BE2C (cell line): ENCODE data around the gene EIF4E3.

ENCODE experiments used
- DNase-seq: peaks from one replicate; pipeline ENCODE4 v3.0.0-alpha.2; 2020
- H3K27me3 ChIP-seq: fragments of 250-450 bp; sonication (Bioruptor Pico); 2 replicates; pipeline ENCODE4 v1.5.1; 2020; ENCODE audit warnings: mild to moderate bottlenecking
- H3K36me3 ChIP-seq: fragments of 250-450 bp; sonication (Bioruptor Pico); 2 replicates; pipeline ENCODE4 v1.5.1; 2020; ENCODE audit warnings: mild to moderate bottlenecking
- H3K4me1 ChIP-seq: fragments of 250-450 bp; sonication (Bioruptor Pico); 2 replicates; pipeline ENCODE4 v1.5.1; 2020
- H3K4me3 ChIP-seq: 2 replicates; pipeline ENCODE4 v1.5.1; 2011; ENCODE audit warnings: low read depth, low read length
- H3K9me3 ChIP-seq: fragments of 250-450 bp; sonication (Bioruptor Pico); 2 replicates; pipeline ENCODE4 v1.5.1; 2020
- TF ChIP-seq, protein P1 (sequence below): IDR thresholded peaks from 2 replicates; pipeline ENCODE4 v1.5.1; 2012; ENCODE audit warnings: mild to moderate bottlenecking, low read depth, low read length

The EIF4E3 gene

DNA sequence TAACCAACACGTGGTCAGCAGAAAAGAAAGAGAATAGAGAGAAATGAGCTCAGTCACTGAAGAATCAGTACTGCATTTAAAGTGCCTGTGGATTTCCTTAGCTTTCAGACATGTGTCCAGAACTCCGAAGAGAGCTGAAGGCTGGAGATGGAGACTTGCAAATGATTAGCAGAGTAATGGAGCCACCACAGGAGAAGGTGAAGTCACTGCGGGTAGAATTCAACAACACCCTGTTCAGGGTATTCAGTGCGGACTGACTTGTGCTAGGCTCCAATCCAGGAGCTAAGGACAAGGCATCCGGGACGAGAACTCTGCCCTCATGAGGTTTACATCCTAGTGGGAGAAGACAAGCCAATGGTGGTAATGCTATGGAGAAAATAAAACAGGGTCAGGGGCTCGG lies 4.2 kb downstream of the EIF4E3 start:
- no peaks in the 10 kb centered on the region for H3K9me3 ChIP-seq
- TF ChIP-seq, protein P1, sequence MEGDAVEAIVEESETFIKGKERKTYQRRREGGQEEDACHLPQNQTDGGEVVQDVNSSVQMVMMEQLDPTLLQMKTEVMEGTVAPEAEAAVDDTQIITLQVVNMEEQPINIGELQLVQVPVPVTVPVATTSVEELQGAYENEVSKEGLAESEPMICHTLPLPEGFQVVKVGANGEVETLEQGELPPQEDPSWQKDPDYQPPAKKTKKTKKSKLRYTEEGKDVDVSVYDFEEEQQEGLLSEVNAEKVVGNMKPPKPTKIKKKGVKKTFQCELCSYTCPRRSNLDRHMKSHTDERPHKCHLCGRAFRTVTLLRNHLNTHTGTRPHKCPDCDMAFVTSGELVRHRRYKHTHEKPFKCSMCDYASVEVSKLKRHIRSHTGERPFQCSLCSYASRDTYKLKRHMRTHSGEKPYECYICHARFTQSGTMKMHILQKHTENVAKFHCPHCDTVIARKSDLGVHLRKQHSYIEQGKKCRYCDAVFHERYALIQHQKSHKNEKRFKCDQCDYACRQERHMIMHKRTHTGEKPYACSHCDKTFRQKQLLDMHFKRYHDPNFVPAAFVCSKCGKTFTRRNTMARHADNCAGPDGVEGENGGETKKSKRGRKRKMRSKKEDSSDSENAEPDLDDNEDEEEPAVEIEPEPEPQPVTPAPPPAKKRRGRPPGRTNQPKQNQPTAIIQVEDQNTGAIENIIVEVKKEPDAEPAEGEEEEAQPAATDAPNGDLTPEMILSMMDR = no peak
- peaks cover 6% of the 10 kb centered on the region; the same call in 1 of the 2 replicates for H3K4me1 ChIP-seq
- peaks cover 6% of the 10 kb centered on the region for H3K27me3 ChIP-seq
- no peaks in the 10 kb centered on the region for H3K36me3 ChIP-seq
- no peak for DNase-seq
- no peak overlapping the region for H3K4me3 ChIP-seq

DNA sequence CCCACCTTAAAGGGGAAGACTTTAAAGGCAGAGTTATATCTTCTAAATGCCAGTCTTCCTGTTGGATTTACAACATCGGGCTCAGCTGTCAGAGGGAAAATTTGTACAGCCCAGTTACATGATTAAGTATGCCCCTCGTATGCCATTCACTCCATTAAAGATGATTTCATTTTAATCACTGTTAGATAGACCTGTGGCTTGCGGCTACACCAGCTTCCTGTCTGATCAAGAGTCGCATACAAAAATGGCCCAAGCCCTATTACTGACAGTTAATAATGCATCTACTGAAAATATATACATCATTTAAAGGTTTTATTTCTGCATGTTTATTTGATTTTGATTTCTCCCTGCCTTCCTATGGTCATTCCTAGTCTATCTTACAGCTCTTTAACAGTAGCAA lies 7.1 kb downstream of the EIF4E3 start:
- Histone ChIP-seq H3K4me1 (no peaks in the 10 kb centered on the region), H3K9me3 (no peaks in the 10 kb centered on the region), H3K4me3 (no peak overlapping the region), H3K36me3 (no peaks in the 10 kb centered on the region), H3K27me3 (no peaks in the 10 kb centered on the region)
- TF ChIP-seq, protein P1 = no peak
- no peak for DNase-seq

DNA sequence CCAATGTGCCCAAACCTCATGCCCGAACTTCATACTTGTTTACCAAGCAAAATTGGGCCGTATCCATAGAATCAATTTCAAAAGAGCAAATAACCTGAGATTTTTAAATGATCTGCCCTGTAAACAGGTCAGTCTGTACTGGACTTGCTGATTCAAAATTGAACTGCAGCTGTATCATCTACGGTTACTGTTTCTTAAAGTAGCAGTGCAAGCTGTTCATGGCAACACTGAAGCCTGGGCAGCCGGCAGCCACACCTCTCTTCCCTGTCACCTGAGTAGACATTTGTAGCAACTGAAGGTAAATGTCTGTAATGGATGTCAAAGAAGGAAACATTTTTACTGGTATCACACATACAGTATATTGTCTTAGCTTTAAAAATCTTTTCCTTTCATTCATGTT lies 10.6 kb downstream of the EIF4E3 start:
- Histone ChIP-seq H3K36me3 (no peaks in the 10 kb centered on the region), H3K4me3 (no peak overlapping the region), H3K27me3 (no peaks in the 10 kb centered on the region), H3K4me1 (no peaks in the 10 kb centered on the region; the same call in 1 of the 2 replicates), H3K9me3 (no peaks in the 10 kb centered on the region)
- DNase-seq = no peak
- TF ChIP-seq, protein P1 = no peak

DNA sequence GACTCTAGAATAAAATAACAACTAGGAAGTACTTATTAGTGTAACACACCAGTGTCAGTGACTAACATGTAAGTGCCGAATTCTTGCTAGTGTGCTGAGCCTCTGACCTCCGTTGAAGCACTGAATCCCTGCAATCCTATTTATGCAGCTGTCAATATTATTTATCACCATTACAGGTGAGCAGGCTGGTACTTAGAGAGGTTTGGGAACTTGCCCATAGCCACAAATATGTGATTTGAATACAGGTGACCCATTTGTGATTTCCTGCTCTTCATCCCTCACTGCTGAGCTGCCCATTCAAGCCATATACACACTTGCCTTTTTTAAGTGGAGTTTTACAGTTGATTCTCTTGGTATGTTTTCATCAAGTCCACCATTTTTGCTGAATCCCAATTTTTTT lies 12.2 kb downstream of the EIF4E3 start:
- TF ChIP-seq, protein P1 = no peak
- Histone ChIP-seq H3K4me3 (no peak overlapping the region), H3K4me1 (no peaks in the 10 kb centered on the region; the same call in 1 of the 2 replicates), H3K36me3 (no peaks in the 10 kb centered on the region), H3K27me3 (no peaks in the 10 kb centered on the region), H3K9me3 (no peaks in the 10 kb centered on the region)
- no peak for DNase-seq

DNA sequence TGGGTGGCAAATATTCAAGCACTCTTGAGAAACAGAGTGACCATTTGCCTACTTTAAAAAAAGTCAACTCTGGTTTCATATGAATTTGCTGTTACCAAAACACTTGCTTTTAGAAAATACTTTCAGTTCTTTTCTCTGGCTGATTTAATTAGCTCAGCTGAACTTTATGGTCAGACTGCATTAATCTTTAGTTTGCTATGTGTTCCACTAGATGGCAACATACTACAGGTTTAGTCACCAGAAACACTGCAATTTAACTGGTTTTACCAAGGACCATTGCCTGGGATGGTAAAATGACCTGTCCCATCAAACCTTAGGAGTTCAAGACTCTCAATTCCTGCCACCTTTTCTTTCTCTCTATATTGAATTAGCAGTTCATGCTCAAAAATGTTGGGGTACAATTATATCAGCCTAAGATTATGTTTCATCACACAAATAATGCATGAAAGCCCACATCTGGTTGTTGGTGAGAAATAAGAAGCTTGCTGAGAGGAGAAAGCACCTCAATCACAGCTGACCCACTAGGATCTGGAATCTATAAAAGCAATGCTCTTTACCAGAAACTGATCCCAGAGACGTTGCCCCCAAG lies 14.2 kb downstream of the EIF4E3 start:
- TF ChIP-seq, protein P1 = peak; percentile 70
- H3K4me1 ChIP-seq = no peaks in the 10 kb centered on the region; the same call in 1 of the 2 replicates
- no peak overlapping the region for H3K4me3 ChIP-seq
- no peak for DNase-seq
- H3K36me3 ChIP-seq = no peaks in the 10 kb centered on the region
- H3K27me3 ChIP-seq = no peaks in the 10 kb centered on the region
- H3K9me3 ChIP-seq = no peaks in the 10 kb centered on the region

DNA sequence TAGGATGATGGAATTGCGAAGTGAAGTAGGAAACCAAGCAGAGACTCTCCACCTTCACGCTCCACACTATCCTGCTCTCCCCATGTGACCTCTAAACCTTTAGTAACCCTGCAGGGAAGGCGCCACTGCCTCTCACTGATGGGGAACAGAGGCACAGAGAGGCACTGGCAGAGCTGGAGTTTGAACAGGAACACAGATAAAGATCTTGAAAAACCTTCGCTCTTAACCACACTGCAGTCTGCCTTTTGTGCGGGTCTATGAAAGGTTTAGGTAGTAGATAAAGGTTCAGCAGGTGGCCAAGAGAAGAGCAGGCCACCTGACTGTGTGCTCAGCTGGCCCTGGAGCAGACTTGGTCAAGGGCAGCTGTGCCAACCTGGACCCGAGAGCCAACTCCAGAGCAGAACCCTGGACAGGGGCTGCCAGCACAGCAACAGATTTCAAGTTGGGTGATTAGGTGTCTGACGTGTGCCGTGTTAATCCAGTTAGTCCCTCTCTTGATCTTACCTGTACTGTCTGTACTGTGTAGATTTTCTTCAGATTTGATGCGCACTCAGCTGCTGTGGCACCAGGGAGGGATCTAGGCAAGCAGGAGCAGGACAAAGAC lies 15.2 kb downstream of the EIF4E3 start:
- no peaks in the 10 kb centered on the region for H3K27me3 ChIP-seq
- H3K36me3 ChIP-seq = no peaks in the 10 kb centered on the region
- no peaks in the 10 kb centered on the region for H3K9me3 ChIP-seq
- no peak for DNase-seq
- TF ChIP-seq, protein P1 = no peak
- no peak overlapping the region for H3K4me3 ChIP-seq
- H3K4me1 ChIP-seq = no peaks in the 10 kb centered on the region; the same call in 1 of the 2 replicates
